ENCODE data around the gene TNNI3K.

TNNI3K gene

DNA sequence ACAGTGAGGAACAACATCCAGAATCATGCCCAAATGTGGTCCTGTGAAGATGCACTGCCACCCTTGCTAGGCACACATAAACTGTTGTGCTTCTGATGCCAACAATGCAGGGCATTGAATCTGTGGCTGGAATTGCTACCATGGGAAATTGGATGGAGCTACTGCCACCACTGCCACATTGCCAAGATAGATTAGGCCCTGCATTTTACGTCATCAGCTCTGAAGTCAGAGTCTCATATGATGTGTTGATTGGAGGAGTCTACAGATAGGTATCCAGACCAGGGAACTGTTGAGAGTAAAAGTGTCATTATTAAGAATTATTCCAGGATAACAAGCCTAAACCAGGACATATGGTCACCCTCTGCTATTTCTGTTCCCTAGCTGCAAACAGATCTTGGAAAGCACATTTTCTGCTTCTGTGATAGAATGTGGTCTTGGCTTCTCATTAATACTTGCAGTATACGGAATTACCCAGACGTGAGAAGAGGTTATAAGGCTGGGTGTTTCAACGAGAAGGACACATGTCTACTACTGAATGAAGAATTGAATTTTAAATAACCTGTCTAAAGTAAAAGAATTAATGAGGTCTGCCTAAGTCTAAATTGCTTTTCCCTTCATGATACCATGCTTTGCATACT, 106.6 kb downstream of the TNNI3K start:
- no peak overlapping the region for H2AFZ ChIP-seq (ENCODE audit: low read length)
- no peak overlapping the region for H3K4me3 ChIP-seq (ENCODE audit: low read depth, low read length, poor library complexity, severe bottlenecking)
- H3K79me2 ChIP-seq (ENCODE audit: insufficient read depth, low read length), result no peaks in the 10 kb centered on the region
- no peak overlapping the region for H3K4me2 ChIP-seq (ENCODE audit: low read length)
- H3K36me3 ChIP-seq (ENCODE audit: insufficient read depth, low read length), result no peaks in the 10 kb centered on the region
- no peaks in the 10 kb centered on the region for H3K4me1 ChIP-seq (ENCODE audit: insufficient read depth, low read length, severe bottlenecking)
- H3K9ac ChIP-seq (ENCODE audit: low read length), result no peak overlapping the region
- no peaks in the 10 kb centered on the region for H3K27me3 ChIP-seq (ENCODE audit: insufficient read depth, low read length)
- no peak overlapping the region for H3K27ac ChIP-seq (ENCODE audit: low read depth, low read length, poor library complexity, severe bottlenecking)
- no peaks in the 10 kb centered on the region for H3F3A ChIP-seq (ENCODE audit: insufficient read depth, low read length)
- no peaks in the 10 kb centered on the region for H3K9me3 ChIP-seq (ENCODE audit: low read length)
- H3K9me2 ChIP-seq (ENCODE audit: low read depth, low read length), result no peaks in the 10 kb centered on the region
- TF ChIP-seq, protein P1, sequence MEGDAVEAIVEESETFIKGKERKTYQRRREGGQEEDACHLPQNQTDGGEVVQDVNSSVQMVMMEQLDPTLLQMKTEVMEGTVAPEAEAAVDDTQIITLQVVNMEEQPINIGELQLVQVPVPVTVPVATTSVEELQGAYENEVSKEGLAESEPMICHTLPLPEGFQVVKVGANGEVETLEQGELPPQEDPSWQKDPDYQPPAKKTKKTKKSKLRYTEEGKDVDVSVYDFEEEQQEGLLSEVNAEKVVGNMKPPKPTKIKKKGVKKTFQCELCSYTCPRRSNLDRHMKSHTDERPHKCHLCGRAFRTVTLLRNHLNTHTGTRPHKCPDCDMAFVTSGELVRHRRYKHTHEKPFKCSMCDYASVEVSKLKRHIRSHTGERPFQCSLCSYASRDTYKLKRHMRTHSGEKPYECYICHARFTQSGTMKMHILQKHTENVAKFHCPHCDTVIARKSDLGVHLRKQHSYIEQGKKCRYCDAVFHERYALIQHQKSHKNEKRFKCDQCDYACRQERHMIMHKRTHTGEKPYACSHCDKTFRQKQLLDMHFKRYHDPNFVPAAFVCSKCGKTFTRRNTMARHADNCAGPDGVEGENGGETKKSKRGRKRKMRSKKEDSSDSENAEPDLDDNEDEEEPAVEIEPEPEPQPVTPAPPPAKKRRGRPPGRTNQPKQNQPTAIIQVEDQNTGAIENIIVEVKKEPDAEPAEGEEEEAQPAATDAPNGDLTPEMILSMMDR (IDR thresholded peaks at IDR 0.05; ENCODE audit: low read length), result no peak
- TF ChIP-seq EZH2 (IDR thresholded peaks at IDR 0.05; ENCODE audit: borderline replicate concordance, low read length), result no peak
- no peaks in the 10 kb centered on the region for H4K20me1 ChIP-seq (ENCODE audit: insufficient read depth, low read length)

DNA sequence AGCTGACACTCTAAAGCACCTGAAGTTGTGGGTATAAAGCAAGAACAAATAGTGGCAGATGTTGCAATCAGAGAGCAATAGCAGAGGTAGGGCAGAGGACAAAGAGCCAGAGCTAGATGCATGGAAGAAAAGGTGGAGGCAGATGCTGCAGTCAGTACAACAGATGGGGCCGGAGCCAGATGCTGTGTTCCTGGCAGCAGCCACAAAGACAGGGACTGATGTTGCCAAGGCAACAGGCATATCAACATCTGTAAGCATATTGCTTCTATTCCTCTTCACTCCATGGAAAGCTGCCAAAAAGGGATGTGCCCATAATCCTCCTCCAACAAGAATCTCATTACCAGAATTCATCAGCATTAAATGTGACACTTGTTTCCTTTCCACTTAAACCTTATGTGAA, 108.0 kb downstream of the TNNI3K start:
- H3K79me2 ChIP-seq (ENCODE audit: insufficient read depth, low read length), result no peaks in the 10 kb centered on the region
- H2AFZ ChIP-seq (ENCODE audit: low read length), result no peak overlapping the region
- no peaks in the 10 kb centered on the region for H4K20me1 ChIP-seq (ENCODE audit: insufficient read depth, low read length)
- H3K4me3 ChIP-seq (ENCODE audit: low read depth, low read length, poor library complexity, severe bottlenecking), result no peak overlapping the region
- no peak overlapping the region for H3K4me2 ChIP-seq (ENCODE audit: low read length)
- TF ChIP-seq EZH2 (IDR thresholded peaks at IDR 0.05; ENCODE audit: borderline replicate concordance, low read length), result no peak
- TF ChIP-seq, protein P1 (IDR thresholded peaks at IDR 0.05; ENCODE audit: low read length), result no peak
- H3K4me1 ChIP-seq (ENCODE audit: insufficient read depth, low read length, severe bottlenecking), result no peaks in the 10 kb centered on the region
- H3K27me3 ChIP-seq (ENCODE audit: insufficient read depth, low read length), result no peaks in the 10 kb centered on the region
- no peak overlapping the region for H3K27ac ChIP-seq (ENCODE audit: low read depth, low read length, poor library complexity, severe bottlenecking)
- no peak overlapping the region for H3K9ac ChIP-seq (ENCODE audit: low read length)
- no peaks in the 10 kb centered on the region for H3K9me3 ChIP-seq (ENCODE audit: low read length)
- H3K9me2 ChIP-seq (ENCODE audit: low read depth, low read length), result no peaks in the 10 kb centered on the region
- H3K36me3 ChIP-seq (ENCODE audit: insufficient read depth, low read length), result no peaks in the 10 kb centered on the region
- H3F3A ChIP-seq (ENCODE audit: insufficient read depth, low read length), result no peaks in the 10 kb centered on the region

DNA sequence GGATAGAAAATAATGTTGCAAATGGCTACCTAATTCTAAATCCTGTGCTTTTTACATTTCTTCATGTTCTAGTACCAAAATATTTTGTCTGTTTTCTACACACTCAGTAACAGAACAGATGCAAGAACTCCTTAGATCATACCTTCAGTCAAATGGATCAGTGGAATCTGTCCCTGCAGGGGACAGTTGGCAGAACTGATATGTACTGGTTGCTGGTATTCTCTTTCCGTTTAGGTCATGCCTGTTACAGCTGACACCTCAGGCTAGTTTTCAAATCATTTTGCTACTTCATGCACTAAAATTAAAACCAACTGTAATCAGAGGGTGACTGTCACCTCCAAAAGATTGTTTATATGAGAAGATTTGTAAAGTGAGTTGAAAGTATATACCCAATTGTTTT, 109.2 kb downstream of the TNNI3K start:
- Histone ChIP-seq H4K20me1 (ENCODE audit: insufficient read depth, low read length) (no peaks in the 10 kb centered on the region), H3K4me2 (ENCODE audit: low read length) (no peak overlapping the region), H3F3A (ENCODE audit: insufficient read depth, low read length) (no peaks in the 10 kb centered on the region), H2AFZ (ENCODE audit: low read length) (no peak overlapping the region), H3K27me3 (ENCODE audit: insufficient read depth, low read length) (no peaks in the 10 kb centered on the region), H3K4me3 (ENCODE audit: low read depth, low read length, poor library complexity, severe bottlenecking) (no peak overlapping the region), H3K9ac (ENCODE audit: low read length) (no peak overlapping the region), H3K9me2 (ENCODE audit: low read depth, low read length) (no peaks in the 10 kb centered on the region), H3K27ac (ENCODE audit: low read depth, low read length, poor library complexity, severe bottlenecking) (no peak overlapping the region), H3K79me2 (ENCODE audit: insufficient read depth, low read length) (no peaks in the 10 kb centered on the region), H3K4me1 (ENCODE audit: insufficient read depth, low read length, severe bottlenecking) (no peaks in the 10 kb centered on the region), H3K36me3 (ENCODE audit: insufficient read depth, low read length) (no peaks in the 10 kb centered on the region), H3K9me3 (ENCODE audit: low read length) (no peaks in the 10 kb centered on the region)
- TF ChIP-seq, protein P1 (IDR thresholded peaks at IDR 0.05; ENCODE audit: low read length), result no peak
- TF ChIP-seq EZH2 (IDR thresholded peaks at IDR 0.05; ENCODE audit: borderline replicate concordance, low read length), result no peak

Data from OCI-LY1 (cell line).